ENCODE measurements around the gene ZNF639. TPM values are rescaled to one million over a fixed set of nuclear protein-coding genes. Genes with fewer than 3 reads are reported as not detected.
A peak's percentile ranks its signal among the peaks of the same experiment; 100 is the strongest.
"Not testable (repeated sequence)": the region's sequence is repeated elsewhere in the genome, so short reads cannot be mapped to it uniquely, and the experiment has no call there.

The ZNF639 gene
- 10 to 100 TPM; 41.1 to 42.0 TPM for total RNA-seq
- 43.7 TPM for polyA plus RNA-seq (2013, experiment 1 of 2)
- 39.5 TPM for polyA plus RNA-seq (2013, experiment 2 of 2)
- long read RNA-seq, experiment 1, partial matches to known transcripts: 3 of 20 reads
- long read RNA-seq, experiment 1, other reads (novel, unspliced or antisense): 10 of 20 reads
- long read RNA-seq, experiment 2, transcript ZNF639-207 (7 exons, 1,228 nt): major isoform, 35 of 83 reads
- long read RNA-seq, experiment 2, transcript ZNF639-209 (6 exons, 2,033 nt): minor isoform, 26 of 83 reads
- long read RNA-seq, experiment 2, partial matches to known transcripts: 1 of 83 reads
- long read RNA-seq, experiment 2, other reads (novel, unspliced or antisense): 16 of 83 reads
- long read RNA-seq, experiment 3, partial matches to known transcripts: 0 of 6 reads
- long read RNA-seq, experiment 3, other reads (novel, unspliced or antisense): 1 of 6 reads
- long read RNA-seq, experiment 4, partial matches to known transcripts: 1 of 3 reads
- long read RNA-seq, experiment 4, other reads (novel, unspliced or antisense): 1 of 3 reads

DNA sequence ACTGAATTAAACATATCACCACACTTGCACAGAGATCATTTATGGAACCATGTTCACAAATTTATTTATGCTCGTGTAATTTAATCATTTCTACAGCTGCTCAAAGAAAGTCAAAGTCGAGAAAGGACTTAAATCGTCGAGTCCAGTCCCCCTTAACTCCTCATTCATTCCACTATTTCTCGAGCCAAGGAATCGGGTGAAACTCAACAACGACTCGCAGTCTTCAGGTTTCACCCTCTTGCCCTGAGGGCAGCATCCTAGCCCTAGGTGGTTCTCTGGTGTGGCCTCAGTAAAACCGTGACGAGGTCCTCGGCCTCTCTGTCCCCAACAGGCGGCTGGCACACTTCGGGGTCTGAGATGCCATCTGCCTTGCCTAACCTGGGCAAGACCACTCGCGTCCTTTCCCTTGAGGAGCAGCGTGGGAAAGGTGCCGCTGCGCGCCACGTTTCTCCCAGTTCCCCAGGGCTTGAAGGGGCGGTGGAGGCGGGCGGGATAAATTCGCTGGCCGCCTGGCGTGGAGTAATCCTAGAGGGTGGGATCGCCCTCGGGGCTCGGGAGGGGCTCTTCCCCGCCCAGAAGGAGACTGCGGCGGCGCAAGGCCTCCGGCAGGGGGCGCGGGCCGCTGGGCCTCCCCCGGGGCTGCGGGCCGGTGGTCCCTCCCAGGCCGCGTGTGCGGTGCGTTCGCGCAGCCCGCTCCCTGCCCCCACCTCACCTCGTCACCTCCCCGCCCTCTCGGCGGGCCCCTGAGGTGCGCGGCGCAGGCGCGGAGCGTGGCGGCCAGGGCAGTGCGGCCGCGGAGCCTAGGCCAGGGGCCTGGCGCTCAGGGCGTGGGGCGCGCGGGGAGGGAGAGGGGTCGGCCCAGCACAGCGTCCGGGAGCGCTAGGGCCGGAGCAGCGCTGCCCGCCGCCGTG lies at the start of gene ZNF639:
ZNF639 (plus strand) TSS at position 746 of the 911 bp plus-strand sequence. CDS start 5,263 bp downstream, outside the sequence.
- H3K4me1 Mint-ChIP-seq: peaks cover 17% of the 10 kb centered on the region
- peak within 1 kb of the TSS; percentile 97 for H3K4me3 ChIP-seq (ENCODE audit: low read length)
- H3K36me3 Mint-ChIP-seq (ENCODE audit: low read depth): peaks cover 15% of the 10 kb centered on the region
- no peaks in the 10 kb centered on the region for H3K9me3 ChIP-seq (ENCODE audit: control insufficient read depth, low read length)
- no peaks in the 10 kb centered on the region for H3K4me1 ChIP-seq (ENCODE audit: control insufficient read depth, insufficient read depth, low read length)
- peak within 1 kb of the TSS; percentile 93 for H3K27ac Mint-ChIP-seq
- peak within 1 kb of the TSS; percentile 84 for H3K4me3 Mint-ChIP-seq
- peaks cover 1% of the 10 kb centered on the region for H3K27me3 Mint-ChIP-seq (ENCODE audit: insufficient read depth)
- WGBS, 2 experiments (ENCODE audit: insufficient coverage in 1 of 2, insufficient read length in 1 of 2): 4 to 7% methylated on average over 15 to 75 of the region's 75 CpGs
- peak within 1 kb of the TSS; percentile 55 for H3K27ac ChIP-seq (ENCODE audit: low read depth, low read length)
- no peaks in the 10 kb centered on the region for H3K9me3 Mint-ChIP-seq
- peak within 1 kb of the TSS; percentile 93 for H3K9ac ChIP-seq (ENCODE audit: extremely low read depth, low read length, poor library complexity, severe bottlenecking)
- peaks cover 25% of the 10 kb centered on the region for H3K36me3 ChIP-seq (ENCODE audit: control insufficient read depth, insufficient read depth, low read length)
- peak; percentile 98 for TF ChIP-seq CTCF (conservative IDR thresholded peaks at IDR 0.05)
- peak; percentile 94 for DNase-seq
- no peaks in the 10 kb centered on the region for H3K27me3 ChIP-seq (ENCODE audit: control insufficient read depth, insufficient read depth, low read length, poor library complexity, severe bottlenecking)

GRCh38 chr3:179274434-179274833 lies 48.4 kb upstream of the ZNF639 start:
- H3K9me3 ChIP-seq (ENCODE audit: control insufficient read depth, low read length); H3K36me3 Mint-ChIP-seq (ENCODE audit: low read depth); H3K9me3 Mint-ChIP-seq; DNase-seq; H3K4me3 ChIP-seq (ENCODE audit: low read length); H3K27ac Mint-ChIP-seq; H3K27me3 Mint-ChIP-seq (ENCODE audit: insufficient read depth); H3K4me1 Mint-ChIP-seq; H3K4me3 Mint-ChIP-seq; H3K4me1 ChIP-seq (ENCODE audit: control insufficient read depth, insufficient read depth, low read length); H3K27me3 ChIP-seq (ENCODE audit: control insufficient read depth, insufficient read depth, low read length, poor library complexity, severe bottlenecking); H3K27ac ChIP-seq (ENCODE audit: low read depth, low read length); H3K36me3 ChIP-seq (ENCODE audit: control insufficient read depth, insufficient read depth, low read length); H3K9ac ChIP-seq (ENCODE audit: extremely low read depth, low read length, poor library complexity, severe bottlenecking): not testable (repeated sequence)
- WGBS, 2 experiments (ENCODE audit: insufficient coverage in 1 of 2, insufficient read length in 1 of 2): 100% methylated on average over 2 of the region's 2 CpGs; no CpG with 5 or more reads in 1 of the 2 experiments

GRCh38 chr3:179276001-179276400 lies 46.8 kb upstream of the ZNF639 start:
- no peaks in the 10 kb centered on the region for H3K9me3 Mint-ChIP-seq
- no peak for DNase-seq
- H3K27ac Mint-ChIP-seq: no peak overlapping the region
- no peak overlapping the region for H3K4me3 ChIP-seq (ENCODE audit: low read length)
- H3K36me3 ChIP-seq (ENCODE audit: control insufficient read depth, insufficient read depth, low read length): no peaks in the 10 kb centered on the region
- H3K9me3 ChIP-seq (ENCODE audit: control insufficient read depth, low read length): no peaks in the 10 kb centered on the region
- no peaks in the 10 kb centered on the region for H3K36me3 Mint-ChIP-seq (ENCODE audit: low read depth)
- H3K9ac ChIP-seq (ENCODE audit: extremely low read depth, low read length, poor library complexity, severe bottlenecking): no peak overlapping the region
- no peak overlapping the region for H3K27ac ChIP-seq (ENCODE audit: low read depth, low read length)
- no peaks in the 10 kb centered on the region for H3K27me3 Mint-ChIP-seq (ENCODE audit: insufficient read depth)
- no peaks in the 10 kb centered on the region for H3K4me1 Mint-ChIP-seq
- no peak for TF ChIP-seq CTCF (conservative IDR thresholded peaks at IDR 0.05)
- 33 to 70% methylated on average over 1 to 3 of the region's 3 CpGs for WGBS, 2 experiments (ENCODE audit: insufficient coverage in 1 of 2, insufficient read length in 1 of 2)
- H3K4me3 Mint-ChIP-seq: no peak overlapping the region
- no peaks in the 10 kb centered on the region for H3K27me3 ChIP-seq (ENCODE audit: control insufficient read depth, insufficient read depth, low read length, poor library complexity, severe bottlenecking)
- H3K4me1 ChIP-seq (ENCODE audit: control insufficient read depth, insufficient read depth, low read length): no peaks in the 10 kb centered on the region

All from endodermal cell (in vitro differentiated cells).